Measurements from ENCODE around the gene RHOV.

- TF ChIP-seq MAX (IDR thresholded peaks at IDR 0.05; ENCODE audit: low read depth), result no peak
- no peak for TF ChIP-seq RXRA (IDR thresholded peaks at IDR 0.05; ENCODE audit: borderline replicate concordance, low read depth)
- TF ChIP-seq, protein P1, sequence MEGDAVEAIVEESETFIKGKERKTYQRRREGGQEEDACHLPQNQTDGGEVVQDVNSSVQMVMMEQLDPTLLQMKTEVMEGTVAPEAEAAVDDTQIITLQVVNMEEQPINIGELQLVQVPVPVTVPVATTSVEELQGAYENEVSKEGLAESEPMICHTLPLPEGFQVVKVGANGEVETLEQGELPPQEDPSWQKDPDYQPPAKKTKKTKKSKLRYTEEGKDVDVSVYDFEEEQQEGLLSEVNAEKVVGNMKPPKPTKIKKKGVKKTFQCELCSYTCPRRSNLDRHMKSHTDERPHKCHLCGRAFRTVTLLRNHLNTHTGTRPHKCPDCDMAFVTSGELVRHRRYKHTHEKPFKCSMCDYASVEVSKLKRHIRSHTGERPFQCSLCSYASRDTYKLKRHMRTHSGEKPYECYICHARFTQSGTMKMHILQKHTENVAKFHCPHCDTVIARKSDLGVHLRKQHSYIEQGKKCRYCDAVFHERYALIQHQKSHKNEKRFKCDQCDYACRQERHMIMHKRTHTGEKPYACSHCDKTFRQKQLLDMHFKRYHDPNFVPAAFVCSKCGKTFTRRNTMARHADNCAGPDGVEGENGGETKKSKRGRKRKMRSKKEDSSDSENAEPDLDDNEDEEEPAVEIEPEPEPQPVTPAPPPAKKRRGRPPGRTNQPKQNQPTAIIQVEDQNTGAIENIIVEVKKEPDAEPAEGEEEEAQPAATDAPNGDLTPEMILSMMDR (IDR thresholded peaks at IDR 0.05), result no peak
- no peak for TF ChIP-seq MXI1 (IDR thresholded peaks at IDR 0.05; ENCODE audit: low read depth, low read length)
- no peak for TF ChIP-seq ELF1 (IDR thresholded peaks at IDR 0.05)
- TF ChIP-seq SMC3 (IDR thresholded peaks at IDR 0.05; ENCODE audit: low read depth, low read length), result no peak
These were observed 25.6 kb upstream of the RHOV start for GRCh38 chr15:40899536-40900207.

Data from SK-N-SH (cell line).